Endothelial cell of umbilical vein (primary cell): ENCODE data around the gene MLPH. TPM values are rescaled to one million over a fixed set of nuclear protein-coding genes. Genes with fewer than 3 reads are reported as not detected.

Experiments
- BruUV-seq: library from RNA; stranded (reverse); fragments of 400-500 nt; replicated peaks from 2 replicates; lab custom pipeline; 2021; lab: Mats Ljungman, UMichigan
- CTCF ChIA-PET: fragments of 300-600, 350-600 bp; sonication (Branson Sonifier 250); formaldehyde crosslinking; loops from one replicate; lab custom pipeline; 2021; ENCODE audit warnings: antibody characterized with exemption, inconsistent platforms; lab: Charles Lee
- POLR2A ChIA-PET: fragments of 300-600, 350-600 bp; sonication (Branson Sonifier 250); formaldehyde crosslinking; loops from one replicate; lab custom pipeline; 2021; ENCODE audit warnings: antibody characterized with exemption, inconsistent platforms; lab: Charles Lee
- DNase-seq: peaks from one replicate; pipeline ENCODE4 v3.0.0-alpha.2; 2011; ENCODE audit warnings: low read depth, low spot score
- FAIRE-seq: peaks from 2 replicates; lab custom pipeline; 2011; peaks lifted over from hg19 to GRCh38; lab: Jason Lieb, UNC
- H2AFZ ChIP-seq: 2 replicates; pipeline ENCODE4 v1.6.0; 2012; ENCODE audit warnings: low read depth, low read length, control low read depth, inconsistent platforms
- H3K27ac ChIP-seq: 2 replicates; pipeline ENCODE4 v1.5.1; 2011; ENCODE audit warnings: low read depth, mild to moderate bottlenecking, control low read depth, low read length, moderate library complexity; ENCODE audit not compliant: insufficient read depth
- H3K27me3 ChIP-seq, 2 experiments: 2 replicates each; pipeline versions ENCODE4 v1.6.0 to v1.6.1; 2011; ENCODE audit warnings: low read length in 2 of 2, mixed read lengths in 1 of 2; ENCODE audit not compliant: control insufficient read depth in 2 of 2, insufficient read depth in 2 of 2
- H3K36me3 ChIP-seq, 2 experiments: 2 replicates in 1 of 2; 3 replicates in 1 of 2; pipeline ENCODE4 v1.5.1; 2011; ENCODE audit warnings: low read length in 2 of 2, mild to moderate bottlenecking in 1 of 2, moderate library complexity in 1 of 2; ENCODE audit not compliant: control insufficient read depth in 2 of 2, insufficient read depth in 2 of 2; ENCODE audit errors: extremely low read depth in 1 of 2
- H3K4me1 ChIP-seq: 3 replicates; pipeline ENCODE4 v1.5.1; 2011; ENCODE audit warnings: mild to moderate bottlenecking, low read length; ENCODE audit not compliant: control insufficient read depth, insufficient read depth; ENCODE audit errors: extremely low read depth
- H3K4me2 ChIP-seq: 2 replicates; pipeline ENCODE4 v1.6.1; 2011; ENCODE audit warnings: low read length, control low read depth, mixed read lengths; ENCODE audit not compliant: insufficient read depth
- H3K4me3 ChIP-seq, 3 experiments: fragments of 200-600 bp in 1 of 3; sonication (generic), shearing (Covaris generic) in 1 of 3; replicated peaks in 1 of 3; 2 replicates each; pipeline ENCODE4 v1.5.1; 2011 to 2016; ENCODE audit warnings: control low read depth in 3 of 3, low read length in 3 of 3, mild to moderate bottlenecking in 2 of 3, inconsistent platforms in 1 of 3, low read depth in 1 of 3, moderate library complexity in 1 of 3; ENCODE audit not compliant: insufficient read depth in 1 of 3
- H3K79me2 ChIP-seq: 2 replicates; pipeline ENCODE4 v1.6.0; 2012; ENCODE audit warnings: low read length, inconsistent platforms; ENCODE audit not compliant: control insufficient read depth, insufficient read depth
- H3K9ac ChIP-seq: replicated peaks from 2 replicates; pipeline ENCODE3; 2011; ENCODE audit warnings: low read length, control low read depth; ENCODE audit not compliant: insufficient read depth; ENCODE audit errors: extremely low read depth
- H3K9me1 ChIP-seq: replicated peaks from 3 replicates; pipeline ENCODE4 v1.6.0; 2011; ENCODE audit warnings: mild to moderate bottlenecking, low read length; ENCODE audit not compliant: control insufficient read depth, insufficient read depth; ENCODE audit errors: extremely low read depth
- H3K9me3 ChIP-seq: replicated peaks from 2 replicates; pipeline ENCODE4 v1.5.1; 2012; ENCODE audit warnings: low read length, inconsistent platforms; ENCODE audit not compliant: control insufficient read depth, insufficient read depth
- H4K20me1 ChIP-seq: replicated peaks from 2 replicates; pipeline ENCODE3; 2011; ENCODE audit warnings: mild to moderate bottlenecking, low read length; ENCODE audit not compliant: control insufficient read depth, insufficient read depth; ENCODE audit errors: extremely low read depth
- EZH2 ChIP-seq: IDR thresholded peaks from 2 replicates; pipeline ENCODE4 v1.6.1; 2012; ENCODE audit warnings: borderline replicate concordance, low read depth, mild to moderate bottlenecking, moderate library complexity, low read length, inconsistent platforms; ENCODE audit not compliant: severe bottlenecking
- FOS ChIP-seq: IDR thresholded peaks from 2 replicates; pipeline ENCODE4 v1.6.1; 2011; ENCODE audit warnings: mild to moderate bottlenecking, low read length, moderate library complexity, borderline replicate concordance; ENCODE audit not compliant: insufficient read depth
- GATA2 ChIP-seq: IDR thresholded peaks from 2 replicates; pipeline ENCODE4 v1.7.0; 2011; ENCODE audit warnings: low read depth, mild to moderate bottlenecking, moderate library complexity, mixed read lengths, low read length; ENCODE audit not compliant: insufficient read length, insufficient read depth
- JUN ChIP-seq: IDR thresholded peaks from 2 replicates; pipeline ENCODE4 v1.6.1; 2011; ENCODE audit warnings: borderline replicate concordance, low read depth; ENCODE audit not compliant: insufficient read length, insufficient read depth
- MAX ChIP-seq: IDR thresholded peaks from 2 replicates; pipeline ENCODE4 v1.6.1; 2011; ENCODE audit not compliant: insufficient read depth, insufficient read length
- MYC ChIP-seq: IDR thresholded peaks from one replicate; pipeline ENCODE4 v1.6.1; 2011; ENCODE audit warnings: mild to moderate bottlenecking, low read depth, low read length
- dilution Hi-C: fragments of 300-500 bp; cut with MboI; formaldehyde crosslinking; loops from one replicate; pipeline ENCODE4 v1.15.0; 2019; ENCODE audit warnings: low sequenced_read_pairs; ENCODE audit not compliant: extremely low pct_ligation_motif_present
- intact Hi-C: fragments of 100-400 bp; cut with micrococcal nuclease; formaldehyde crosslinking; loops from one replicate; pipeline ENCODE4 v1.10.0; 2022
- polyA plus RNA-seq, 4 experiments: library from polyadenylated mRNA; depleted of rRNA in 3 of 4; stranded (reverse) in 3 of 4; unstranded in 1 of 4; fragments of >200 nt; gene quantifications; 2 replicates each; pipeline versions ENCODE4 v1.2.1 to v1.2.3, GENCODE V29; 2011 to 2012; ENCODE audit warnings: missing spikeins in 1 of 4
- total RNA-seq: library from RNA; stranded (reverse); gene quantifications from 2 replicates; pipeline ENCODE4 v1.2.3, GENCODE V29; 2021
- TF ChIP-seq, protein P1 (sequence below), 2 donors: IDR thresholded peaks; 1 replicate in 1 of 2; 2 replicates in 1 of 2; pipeline ENCODE4 v1.5.1; 2011; ENCODE audit warnings: low read length in 2 of 2, mild to moderate bottlenecking in 2 of 2, moderate library complexity in 2 of 2, control low read depth in 1 of 2, inconsistent platforms in 1 of 2, low read depth in 1 of 2; ENCODE audit not compliant: insufficient read depth in 1 of 2; ENCODE audit errors: extremely low read depth in 1 of 2

The MLPH gene
- total and polyA plus RNA-seq, 2 donors (not counting 3 experiments of a cell fraction or from before 2014, with no cell fraction given): not detected

DNA sequence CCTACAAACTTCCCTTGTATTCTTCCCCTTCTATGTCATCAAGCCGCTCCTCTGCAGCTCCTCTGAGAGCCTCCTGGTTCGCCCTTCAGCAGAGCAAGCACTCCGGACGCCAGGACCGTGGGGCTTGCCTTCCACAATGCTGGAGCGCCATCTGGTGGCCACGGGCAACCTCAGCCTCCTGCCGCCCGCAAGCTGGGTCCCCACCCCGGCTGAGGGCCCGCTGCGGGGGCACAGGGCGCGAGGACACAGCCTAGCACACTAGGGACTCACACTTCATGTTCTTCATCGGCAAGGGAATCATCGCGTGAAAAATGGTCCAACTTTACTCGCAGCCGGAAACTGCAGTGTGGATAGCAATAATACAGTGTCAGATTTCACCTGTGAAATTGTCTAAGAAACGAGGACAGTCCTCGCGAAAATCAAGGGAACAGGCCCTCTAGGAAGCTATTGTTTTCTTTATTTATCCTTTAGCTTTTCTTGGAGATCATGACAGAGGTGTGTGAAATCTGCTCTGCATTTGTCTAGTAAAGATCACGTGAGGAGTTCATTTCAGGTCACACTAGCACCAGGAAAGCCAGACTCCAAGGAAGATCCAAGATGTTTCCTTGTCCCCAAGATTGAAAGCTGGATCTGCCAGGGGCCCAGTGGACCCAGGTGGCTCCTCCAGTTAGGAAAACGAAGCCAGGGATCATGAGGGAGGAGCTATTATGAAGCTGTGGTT, 85.1 kb downstream of the MLPH start:
- Histone ChIP-seq H2AFZ (no peak overlapping the region), H3K9me1 (no peaks in the 10 kb centered on the region), H4K20me1 (no peaks in the 10 kb centered on the region), H3K9me3 (no peaks in the 10 kb centered on the region), H3K4me3 (no peak overlapping the region), H3K27me3 (no peaks in the 10 kb centered on the region), H3K27ac (no peak overlapping the region), H3K36me3 (no peaks in the 10 kb centered on the region), H3K79me2 (no peaks in the 10 kb centered on the region), H3K9ac (no peak overlapping the region), H3K4me2 (no peak overlapping the region), H3K4me1 (no peaks in the 10 kb centered on the region)
- intact Hi-C loops (loop anchor here (1.0 to 2.0 kb wide), 8 partner anchors 60 to 479 kb away; no protein-coding TSS in a partner anchor), dilution Hi-C loops (no loop called here)
- peak; percentile 82 for DNase-seq
- ChIA-PET POLR2A (interaction anchor here (0.6 to 0.7 kb wide), 2 partner anchors 97 to 479 kb away, joined by 3 read pairs; no protein-coding TSS in a partner anchor), CTCF (interaction anchor here (0.6 to 7.7 kb wide), 96 partner anchors 10 to 1793 kb away, joined by 3 to 295 read pairs (median 5); partner anchors contain the start of genes COL6A3 and COPS8)
- TF ChIP-seq, protein P1, sequence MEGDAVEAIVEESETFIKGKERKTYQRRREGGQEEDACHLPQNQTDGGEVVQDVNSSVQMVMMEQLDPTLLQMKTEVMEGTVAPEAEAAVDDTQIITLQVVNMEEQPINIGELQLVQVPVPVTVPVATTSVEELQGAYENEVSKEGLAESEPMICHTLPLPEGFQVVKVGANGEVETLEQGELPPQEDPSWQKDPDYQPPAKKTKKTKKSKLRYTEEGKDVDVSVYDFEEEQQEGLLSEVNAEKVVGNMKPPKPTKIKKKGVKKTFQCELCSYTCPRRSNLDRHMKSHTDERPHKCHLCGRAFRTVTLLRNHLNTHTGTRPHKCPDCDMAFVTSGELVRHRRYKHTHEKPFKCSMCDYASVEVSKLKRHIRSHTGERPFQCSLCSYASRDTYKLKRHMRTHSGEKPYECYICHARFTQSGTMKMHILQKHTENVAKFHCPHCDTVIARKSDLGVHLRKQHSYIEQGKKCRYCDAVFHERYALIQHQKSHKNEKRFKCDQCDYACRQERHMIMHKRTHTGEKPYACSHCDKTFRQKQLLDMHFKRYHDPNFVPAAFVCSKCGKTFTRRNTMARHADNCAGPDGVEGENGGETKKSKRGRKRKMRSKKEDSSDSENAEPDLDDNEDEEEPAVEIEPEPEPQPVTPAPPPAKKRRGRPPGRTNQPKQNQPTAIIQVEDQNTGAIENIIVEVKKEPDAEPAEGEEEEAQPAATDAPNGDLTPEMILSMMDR (IDR thresholded peaks at IDR 0.05; ENCODE audit: extremely low read depth in 1 of 2, insufficient read depth in 1 of 2, low read depth in 1 of 2, low read length in 2 of 2): peak; percentile 99
- TF ChIP-seq FOS: no peak
- no peak for TF ChIP-seq MYC
- TF ChIP-seq MAX: no peak
- no peak for TF ChIP-seq JUN
- TF ChIP-seq GATA2: no peak
- TF ChIP-seq EZH2: no peak
- FAIRE-seq: peak; percentile 94
- BruUV-seq: no TSS peak
